Measurements from ENCODE around the gene C3orf85.

GRCh38 chr3:109195815-109196214 is 59.3 kb downstream of the C3orf85 start:
- TF ChIP-seq CTCF (IDR thresholded peaks at IDR 0.05) (no peak), EP300 (IDR thresholded peaks at IDR 0.05) (no peak), POLR2A (IDR thresholded peaks at IDR 0.05) (no peak)

Data from tibial nerve (tissue), 4 donors.